Body of pancreas (tissue), 4 donors: ENCODE results near the gene DRC7.

Source experiments
- CTCF ChIP-seq, 7 experiments: fragments of 450-650 bp in 4 of 7; fragments of 200-600 bp in 3 of 7; sonication (generic) in 3 of 7; IDR thresholded peaks; one replicate each; pipeline ENCODE4 v1.5.1; 2016 to 2019; ENCODE audit warnings: antibody characterized with exemption in 7 of 7
- POLR2A ChIP-seq, 3 donors: fragments of 450-650 bp; IDR thresholded peaks; one replicate each; pipeline ENCODE4 v1.6.1; 2016; ENCODE audit warnings: antibody characterized with exemption in 3 of 3, mild to moderate bottlenecking in 2 of 3

GRCh38 chr16:57653936-57654335 is 40.7 kb upstream of the DRC7 start:
- TF ChIP-seq CTCF (IDR thresholded peaks at IDR 0.05) (no peak), POLR2A (IDR thresholded peaks at IDR 0.05) (no peak)
